CD4-positive, alpha-beta T cell (primary cell): ENCODE measurements around the gene SLC27A5. TPM values are rescaled to one million over a fixed set of nuclear protein-coding genes. Genes with fewer than 3 reads are reported as not detected.
"Not testable (repeated sequence)": the region's sequence is repeated elsewhere in the genome, so short reads cannot be mapped to it uniquely, and the experiment has no call there.

Source experiments
- ATAC-seq: fragments of 200-7000 bp; cut with Tn5 transposase; one replicate; pipeline ENCODE4 v1.10.0; 2022; ENCODE audit warnings: mild to moderate bottlenecking; ENCODE audit not compliant: poor library complexity
- CTCF ChIA-PET: fragments of 350-600 bp; sonication (Branson Sonifier 250); formaldehyde crosslinking; loops from one replicate; lab custom pipeline; 2021; ENCODE audit warnings: antibody characterized with exemption, inconsistent platforms; lab: Charles Lee
- POLR2A ChIA-PET: fragments of 350-600 bp; sonication (Branson Sonifier 250); formaldehyde crosslinking; loops from one replicate; lab custom pipeline; 2021; ENCODE audit warnings: antibody characterized with exemption, inconsistent platforms; lab: Charles Lee
- DNase-seq, 14 experiments: peaks; one replicate each; pipeline ENCODE4 v3.0.0-alpha.2; 2013 to 2020; ENCODE audit warnings: mixed read lengths in 2 of 14
- H3K27ac ChIP-seq, 2 donors: one replicate each; pipeline versions ENCODE4 v1.5.1 to v1.7.0; 2013; ENCODE audit warnings: low read length in 2 of 2, low read depth in 1 of 2, mild to moderate bottlenecking in 1 of 2
- H3K27me3 ChIP-seq, 2 experiments: 1 replicate in 1 of 2; 2 replicates in 1 of 2; pipeline versions ENCODE4 v1.6.1 to v1.7.0; 2013; ENCODE audit warnings: low read length in 2 of 2, control low read depth in 1 of 2, mild to moderate bottlenecking in 1 of 2, moderate library complexity in 1 of 2; ENCODE audit not compliant: insufficient read depth in 2 of 2, control insufficient read depth in 1 of 2
- H3K36me3 ChIP-seq: one replicate; pipeline ENCODE4 v1.6.1; 2013; ENCODE audit warnings: low read length, control low read depth; ENCODE audit not compliant: insufficient read depth
- H3K4me1 ChIP-seq: one replicate; pipeline ENCODE4 v1.6.1; 2013; ENCODE audit warnings: low read length, control low read depth; ENCODE audit not compliant: insufficient read depth
- H3K4me3 ChIP-seq: one replicate; pipeline ENCODE4 v1.5.1; 2013; ENCODE audit warnings: mild to moderate bottlenecking, low read length, moderate library complexity
- H3K9me3 ChIP-seq, 2 experiments: 1 replicate in 1 of 2; 2 replicates in 1 of 2; pipeline versions ENCODE4 v1.6.1 to v1.7.0; 2013; ENCODE audit warnings: low read length in 2 of 2, mild to moderate bottlenecking in 2 of 2, control low read depth in 1 of 2, moderate library complexity in 1 of 2; ENCODE audit not compliant: control insufficient read depth in 1 of 2, insufficient read depth in 1 of 2
- H3K27ac Mint-ChIP-seq: one replicate; pipeline ENCODE4 v1.8.0; 2020; ENCODE audit warnings: mixed read lengths
- H3K27me3 Mint-ChIP-seq: one replicate; pipeline ENCODE4 v1.8.0; 2021; ENCODE audit warnings: mixed read lengths
- H3K36me3 Mint-ChIP-seq: one replicate; pipeline ENCODE4 v1.8.0; 2021; ENCODE audit warnings: low read depth, mixed read lengths
- H3K4me1 Mint-ChIP-seq: one replicate; pipeline ENCODE4 v1.8.0; 2021; ENCODE audit warnings: low read depth, mixed read lengths
- H3K4me3 Mint-ChIP-seq: one replicate; pipeline ENCODE4 v1.8.0; 2020; ENCODE audit warnings: mild to moderate bottlenecking, mixed read lengths
- H3K9me3 Mint-ChIP-seq: one replicate; pipeline ENCODE4 v1.8.0; 2020; ENCODE audit warnings: mixed read lengths
- CTCF ChIP-seq: fragments of 200-600 bp; IDR thresholded peaks from one replicate; pipeline ENCODE4 v1.8.0; 2022; ENCODE audit warnings: antibody characterized with exemption, mild to moderate bottlenecking
- intact Hi-C, 2 experiments: fragments of 100-400 bp; cut with DNase I in 1 of 2; cut with micrococcal nuclease in 1 of 2; formaldehyde crosslinking; loops; one replicate each; pipeline versions ENCODE4 v1.15.1 to v1.9.0; 2023 to 2025; cut with DNase I, micrococcal nuclease
- total RNA-seq, 174 experiments: library from RNA in 2 of 174; stranded (reverse) in 2 of 174; gene quantifications; one replicate each; pipeline ENCODE4 v1.2.3 and lab custom pipeline; 2021 to 2026

SLC27A5 gene
- total RNA-seq, 2 experiments from 2014 or later, result 3.5 to 4.8 TPM

- DNase-seq (no peak), ATAC-seq (no peak)
- Histone ChIP-seq H3K36me3 (no peaks in the 10 kb centered on the region), H3K27me3 (no peaks in the 10 kb centered on the region), H3K4me1 (no peaks in the 10 kb centered on the region), H3K9me3 (no peaks in the 10 kb centered on the region), H3K4me3 (no peak overlapping the region), H3K27ac (no peak overlapping the region)
- Mint-ChIP-seq H3K27ac (no peak overlapping the region), H3K4me1 (no peaks in the 10 kb centered on the region), H3K27me3 (no peaks in the 10 kb centered on the region), H3K36me3 (no peaks in the 10 kb centered on the region), H3K9me3 (no peaks in the 10 kb centered on the region), H3K4me3 (no peak overlapping the region)
- ChIA-PET CTCF (no interaction called here), POLR2A (no interaction called here)
- intact Hi-C loops, result no loop called here
- no peak for TF ChIP-seq CTCF
Observed at GRCh38 chr19:58492265-58492664, 19.5 kb downstream of the SLC27A5 start.

- ATAC-seq (no peak), DNase-seq (no peak)
- Histone ChIP-seq H3K27me3 (no peaks in the 10 kb centered on the region), H3K9me3 (no peaks in the 10 kb centered on the region), H3K4me3 (no peak overlapping the region), H3K4me1 (no peaks in the 10 kb centered on the region), H3K27ac (no peak overlapping the region), H3K36me3 (no peaks in the 10 kb centered on the region)
- POLR2A ChIA-PET, result no interaction called here
- intact Hi-C loops, result no loop called here
- Mint-ChIP-seq H3K9me3 (no peaks in the 10 kb centered on the region), H3K4me1 (no peaks in the 10 kb centered on the region), H3K27me3 (no peaks in the 10 kb centered on the region), H3K27ac (no peak overlapping the region), H3K36me3 (no peaks in the 10 kb centered on the region), H3K4me3 (no peak overlapping the region)
- no peak for TF ChIP-seq CTCF
- CTCF ChIA-PET, result no interaction called here
Observed at GRCh38 chr19:58491393-58491792, 20.4 kb downstream of the SLC27A5 start.

- H3K27ac ChIP-seq, H3K36me3 Mint-ChIP-seq, H3K27me3 ChIP-seq, H3K4me3 ChIP-seq, H3K4me3 Mint-ChIP-seq, H3K4me1 ChIP-seq, H3K9me3 Mint-ChIP-seq, POLR2A ChIA-PET, H3K36me3 ChIP-seq, H3K27ac Mint-ChIP-seq, H3K9me3 ChIP-seq, ATAC-seq, H3K4me1 Mint-ChIP-seq, intact Hi-C loops, H3K27me3 Mint-ChIP-seq, CTCF ChIA-PET, DNase-seq: not testable (repeated sequence)
Observed at GRCh38 chr19:58484349-58484748, 27.4 kb downstream of the SLC27A5 start.

GRCh38 chr19:58483776-58484175, 28.0 kb downstream of the SLC27A5 start:
- no peaks in the 10 kb centered on the region for H3K36me3 Mint-ChIP-seq
- ChIA-PET CTCF (no interaction called here), POLR2A (no interaction called here)
- no peaks in the 10 kb centered on the region for H3K27me3 Mint-ChIP-seq
- H3K4me3 Mint-ChIP-seq, result no peak overlapping the region
- no peak for DNase-seq
- no peaks in the 10 kb centered on the region for H3K4me1 Mint-ChIP-seq
- H3K9me3 ChIP-seq, result no peaks in the 10 kb centered on the region
- no peaks in the 10 kb centered on the region for H3K4me1 ChIP-seq
- ATAC-seq, result no peak
- H3K36me3 ChIP-seq, result peaks cover 3% of the 10 kb centered on the region
- no peak overlapping the region for H3K27ac Mint-ChIP-seq
- H3K27ac ChIP-seq, result no peak overlapping the region
- no peaks in the 10 kb centered on the region for H3K27me3 ChIP-seq
- no peaks in the 10 kb centered on the region for H3K9me3 Mint-ChIP-seq
- intact Hi-C loops, result loop anchor here in 1 of 2 experiments (1.0 kb wide), 1 partner anchor 26 kb away; no protein-coding TSS in a partner anchor
- no peak for TF ChIP-seq CTCF
- no peak overlapping the region for H3K4me3 ChIP-seq
